ENCODE data around the gene RRP1B. TPM values are rescaled to one million over a fixed set of nuclear protein-coding genes. Genes with fewer than 3 reads are reported as not detected.

RRP1B gene
- total RNA-seq, 4 donors from 2014 or later: 17.4 to 22.0 (median 20.8) TPM

DNA sequence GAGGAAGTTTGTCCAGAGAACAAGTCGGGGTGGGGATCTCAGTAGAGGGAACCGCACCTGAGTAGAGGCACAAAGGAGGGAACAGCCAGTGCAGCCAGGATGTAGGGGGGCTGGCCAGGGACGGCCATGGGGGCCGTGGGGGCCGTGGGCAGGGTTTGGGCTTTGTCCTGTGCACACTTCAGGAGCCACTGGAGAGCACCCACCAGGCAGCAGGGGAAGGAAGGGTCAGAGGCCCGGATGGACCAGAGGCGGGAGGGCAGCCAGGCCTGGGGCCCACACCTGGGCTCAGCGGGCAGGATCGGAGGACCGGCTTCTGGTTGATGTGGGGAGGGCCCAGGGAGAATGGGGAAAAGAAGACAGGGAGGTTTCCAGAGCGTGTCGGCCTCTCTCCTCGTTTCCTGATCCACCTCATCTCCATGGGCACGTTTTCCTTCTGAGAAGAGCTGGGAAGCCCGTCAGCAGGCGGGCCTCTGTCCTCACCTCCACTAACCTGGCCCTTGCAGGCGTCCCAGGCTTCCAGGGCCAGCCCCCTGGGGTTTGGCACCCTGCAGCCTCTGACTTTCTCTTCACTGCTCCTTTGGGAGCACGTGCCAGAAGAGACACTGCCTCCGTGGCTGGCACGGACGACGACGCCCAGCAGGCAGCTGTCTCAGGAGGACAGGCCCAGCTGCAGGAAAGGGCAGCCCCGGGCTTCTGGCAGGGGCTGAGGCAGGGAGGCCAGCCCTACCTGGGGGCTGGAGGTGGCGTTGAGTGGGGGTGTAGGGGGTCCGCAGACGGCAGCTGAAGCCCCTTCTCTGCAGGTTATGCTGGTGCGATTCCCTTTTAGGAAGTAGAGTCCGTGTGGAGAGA is 42.8 kb downstream of the RRP1B start:
- Histone ChIP-seq H3K9me3 (no peaks in the 10 kb centered on the region), H3K27me3 (peaks cover 0 to 7% (median 0%) of the 10 kb centered on the region in 4 donors), H3K36me3 (peaks cover 0 to 2% (median 0%) of the 10 kb centered on the region in 4 donors), H3K27ac (replicated peaks in 1 of 4) (no peak overlapping the region), H3K4me3 (no peak overlapping the region), H3K4me1 (peaks cover 0 to 12% (median 6%) of the 10 kb centered on the region in 4 donors)
- 81% methylated on average over 15 of the region's 29 CpGs for WGBS
- DNase-seq (ENCODE audit: extremely low spot score): no peak
- no peak for TF ChIP-seq EP300 (IDR thresholded peaks at IDR 0.05)
- no peak for TF ChIP-seq POLR2AphosphoS5 (IDR thresholded peaks at IDR 0.05)
- TF ChIP-seq POLR2A (IDR thresholded peaks at IDR 0.05; ENCODE audit: low read depth): no peak
- TF ChIP-seq, protein P1, sequence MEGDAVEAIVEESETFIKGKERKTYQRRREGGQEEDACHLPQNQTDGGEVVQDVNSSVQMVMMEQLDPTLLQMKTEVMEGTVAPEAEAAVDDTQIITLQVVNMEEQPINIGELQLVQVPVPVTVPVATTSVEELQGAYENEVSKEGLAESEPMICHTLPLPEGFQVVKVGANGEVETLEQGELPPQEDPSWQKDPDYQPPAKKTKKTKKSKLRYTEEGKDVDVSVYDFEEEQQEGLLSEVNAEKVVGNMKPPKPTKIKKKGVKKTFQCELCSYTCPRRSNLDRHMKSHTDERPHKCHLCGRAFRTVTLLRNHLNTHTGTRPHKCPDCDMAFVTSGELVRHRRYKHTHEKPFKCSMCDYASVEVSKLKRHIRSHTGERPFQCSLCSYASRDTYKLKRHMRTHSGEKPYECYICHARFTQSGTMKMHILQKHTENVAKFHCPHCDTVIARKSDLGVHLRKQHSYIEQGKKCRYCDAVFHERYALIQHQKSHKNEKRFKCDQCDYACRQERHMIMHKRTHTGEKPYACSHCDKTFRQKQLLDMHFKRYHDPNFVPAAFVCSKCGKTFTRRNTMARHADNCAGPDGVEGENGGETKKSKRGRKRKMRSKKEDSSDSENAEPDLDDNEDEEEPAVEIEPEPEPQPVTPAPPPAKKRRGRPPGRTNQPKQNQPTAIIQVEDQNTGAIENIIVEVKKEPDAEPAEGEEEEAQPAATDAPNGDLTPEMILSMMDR (IDR thresholded peaks at IDR 0.05): no peak
- intact Hi-C loops (cut with DNase I): no loop called here

DNA sequence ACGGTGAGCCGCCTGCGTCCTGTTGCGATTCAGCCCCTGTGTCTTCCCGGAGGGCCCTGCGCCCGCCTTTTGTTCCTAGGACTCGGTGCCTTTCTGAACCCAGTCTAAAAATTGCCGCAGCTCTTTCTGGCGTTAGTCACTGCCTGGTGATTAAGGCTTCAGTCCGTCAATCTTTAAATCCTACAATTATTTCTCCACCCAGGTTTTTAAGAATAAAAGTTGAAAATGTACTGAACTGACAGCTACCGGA is 43.4 kb downstream of the RRP1B start:
- Histone ChIP-seq H3K27ac (replicated peaks in 1 of 4) (no peak overlapping the region), H3K36me3 (no peaks in the 10 kb centered on the region), H3K4me3 (no peak overlapping the region), H3K9me3 (no peaks in the 10 kb centered on the region), H3K27me3 (peaks cover 0 to 7% (median 0%) of the 10 kb centered on the region in 4 donors), H3K4me1 (peaks cover 0 to 12% (median 6%) of the 10 kb centered on the region in 4 donors)
- TF ChIP-seq POLR2AphosphoS5 (IDR thresholded peaks at IDR 0.05): no peak
- TF ChIP-seq, protein P1 (IDR thresholded peaks at IDR 0.05): no peak
- no peak for TF ChIP-seq EP300 (IDR thresholded peaks at IDR 0.05)
- TF ChIP-seq POLR2A (IDR thresholded peaks at IDR 0.05; ENCODE audit: low read depth): no peak
- WGBS: 79% methylated on average over 12 of the region's 12 CpGs
- no peak for DNase-seq (ENCODE audit: extremely low spot score)
- intact Hi-C loops (cut with DNase I): no loop called here

DNA sequence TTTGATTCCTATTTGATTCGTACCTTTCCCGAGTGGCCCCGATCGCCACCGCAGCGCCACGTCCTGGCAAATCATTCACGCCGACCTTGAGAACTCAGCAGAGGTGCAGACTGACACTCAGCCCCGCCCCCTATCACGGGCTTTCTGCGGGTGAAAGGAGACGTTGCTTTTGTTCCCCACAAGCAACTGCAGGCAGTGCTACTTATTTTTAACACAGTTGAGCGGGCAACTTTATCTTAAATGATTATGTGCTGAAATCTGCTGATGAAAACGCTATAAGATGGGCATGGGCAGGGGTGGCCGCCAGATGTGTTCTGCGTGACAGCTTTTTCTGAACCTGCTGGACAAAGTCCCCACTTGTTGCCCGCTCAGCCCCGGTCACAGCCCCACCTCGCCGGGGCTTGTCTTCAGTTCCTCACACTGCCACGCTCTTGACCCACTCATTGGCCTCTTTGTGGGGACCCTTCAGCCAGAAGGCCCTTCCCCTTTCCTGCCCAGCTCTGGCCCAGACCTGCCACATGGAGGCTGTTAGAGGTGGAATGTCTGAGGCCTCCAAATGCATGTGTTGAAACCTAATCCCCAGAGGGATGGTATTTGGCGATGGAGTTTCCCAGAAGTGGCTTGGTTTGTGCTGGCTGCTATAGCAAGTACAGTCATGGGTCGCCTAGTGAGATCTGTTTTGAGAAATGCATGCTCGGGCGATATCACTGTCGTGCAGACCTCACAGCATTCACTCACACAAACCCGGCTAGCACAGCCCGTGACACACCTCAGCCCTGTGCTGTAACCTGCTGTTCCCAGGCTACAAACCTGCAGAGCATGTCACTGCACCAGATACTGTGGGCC is 43.9 kb downstream of the RRP1B start:
- intact Hi-C loops (cut with DNase I): no loop called here
- Histone ChIP-seq H3K36me3 (no peaks in the 10 kb centered on the region), H3K4me1 (peaks cover 0 to 12% (median 6%) of the 10 kb centered on the region in 4 donors), H3K4me3 (no peak overlapping the region), H3K9me3 (no peaks in the 10 kb centered on the region), H3K27me3 (peaks cover 0 to 7% (median 0%) of the 10 kb centered on the region in 4 donors), H3K27ac (replicated peaks in 1 of 4) (no peak overlapping the region)
- TF ChIP-seq, protein P1 (IDR thresholded peaks at IDR 0.05): no peak
- TF ChIP-seq POLR2A (IDR thresholded peaks at IDR 0.05; ENCODE audit: low read depth) (no peak), POLR2AphosphoS5 (IDR thresholded peaks at IDR 0.05) (no peak), EP300 (IDR thresholded peaks at IDR 0.05) (no peak)
- no peak for DNase-seq (ENCODE audit: extremely low spot score)
- 60% methylated on average over 26 of the region's 29 CpGs for WGBS

DNA sequence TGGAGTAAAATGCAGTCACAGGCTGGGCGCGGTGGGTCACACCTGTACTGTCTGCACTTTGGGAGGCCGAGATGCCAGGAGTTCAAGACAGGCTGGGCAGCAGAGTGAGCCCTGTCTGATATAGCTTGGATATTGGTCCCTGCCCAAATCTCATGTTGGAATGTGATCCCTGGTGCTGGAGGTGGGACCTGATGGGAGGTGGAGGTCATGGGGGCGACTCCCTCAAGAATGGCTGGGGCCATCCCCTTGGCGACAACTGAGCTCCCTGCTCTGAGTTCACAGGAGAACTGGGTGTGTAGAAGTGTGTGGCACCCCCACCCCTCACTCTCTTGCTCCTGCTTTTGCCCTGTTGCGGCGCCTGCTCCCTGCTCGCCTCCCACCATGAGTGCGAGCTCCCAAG is 48.1 kb downstream of the RRP1B start:
- 89% methylated on average over 5 of the region's 9 CpGs for WGBS
- no peak for DNase-seq (ENCODE audit: extremely low spot score)
- H3K27me3 ChIP-seq: peaks cover 0 to 5% (median 0%) of the 10 kb centered on the region in 4 donors
- H3K9me3 ChIP-seq: no peaks in the 10 kb centered on the region
- intact Hi-C loops (cut with DNase I): no loop called here
- peaks cover 0 to 10% (median 4%) of the 10 kb centered on the region in 4 donors for H3K4me1 ChIP-seq
- no peaks in the 10 kb centered on the region for H3K36me3 ChIP-seq
- TF ChIP-seq POLR2AphosphoS5 (IDR thresholded peaks at IDR 0.05) (no peak), POLR2A (IDR thresholded peaks at IDR 0.05; ENCODE audit: low read depth) (no peak), EP300 (IDR thresholded peaks at IDR 0.05) (no peak)
- TF ChIP-seq, protein P1 (IDR thresholded peaks at IDR 0.05): no peak
- no peak overlapping the region for H3K27ac ChIP-seq (replicated peaks in 1 of 4)
- H3K4me3 ChIP-seq: no peak overlapping the region
